Measurements from ENCODE around the gene JCAD. TPM values are rescaled to one million over a fixed set of nuclear protein-coding genes. Genes with fewer than 3 reads are reported as not detected.
A peak's percentile ranks its signal among the peaks of the same experiment; 100 is the strongest.
"Not testable (repeated sequence)": the region's sequence is repeated elsewhere in the genome, so short reads cannot be mapped to it uniquely, and the experiment has no call there.

The JCAD gene
- total RNA-seq, 1 experiment from 2014 or later: not detected

- in situ Hi-C loops (cut with HindIII; ENCODE audit: low sequenced_read_pairs): no loop called here
- DNase-seq (ENCODE audit: low spot score): no peak
Measured at GRCh38 chr10:30034433-30035137, 24.8 kb downstream of the JCAD start.

GRCh38 chr10:30032125-30032524 lies 27.3 kb downstream of the JCAD start:
- in situ Hi-C loops (cut with HindIII; ENCODE audit: low sequenced_read_pairs): no loop called here

GRCh38 chr10:30029872-30030256 lies 29.5 kb downstream of the JCAD start:
- in situ Hi-C loops (cut with HindIII; ENCODE audit: low sequenced_read_pairs): no loop called here
- no peak for DNase-seq (ENCODE audit: low spot score)

More at GRCh38 chr10:30032125-30032524, 27.3 kb downstream of the JCAD start:
- DNase-seq (ENCODE audit: low spot score): no peak

- in situ Hi-C loops (cut with HindIII; ENCODE audit: low sequenced_read_pairs): no loop called here
- no peak for DNase-seq (ENCODE audit: low spot score)
Measured at GRCh38 chr10:30029164-30029871, 30.1 kb downstream of the JCAD start.

GRCh38 chr10:30028738-30029030 lies 30.7 kb downstream of the JCAD start:
- in situ Hi-C loops (cut with HindIII; ENCODE audit: low sequenced_read_pairs): no loop called here
- no peak for DNase-seq (ENCODE audit: low spot score)

- DNase-seq (ENCODE audit: low spot score): no peak
- in situ Hi-C loops (cut with HindIII; ENCODE audit: low sequenced_read_pairs): no loop called here
Measured at GRCh38 chr10:30028006-30028737, 31.2 kb downstream of the JCAD start.

GRCh38 chr10:30027057-30028005 lies 32.1 kb downstream of the JCAD start:
- peak; percentile 6 for DNase-seq (ENCODE audit: low spot score)
- in situ Hi-C loops (cut with HindIII; ENCODE audit: low sequenced_read_pairs): no loop called here

- DNase-seq (ENCODE audit: low spot score): no peak
- in situ Hi-C loops (cut with HindIII; ENCODE audit: low sequenced_read_pairs): no loop called here
Measured at GRCh38 chr10:30026578-30026977, 32.8 kb downstream of the JCAD start.

- no peak for DNase-seq (ENCODE audit: low spot score)
- in situ Hi-C loops (cut with HindIII; ENCODE audit: low sequenced_read_pairs): no loop called here
Measured at GRCh38 chr10:30026080-30026479, 33.3 kb downstream of the JCAD start.

GRCh38 chr10:30025428-30025827 lies 34.0 kb downstream of the JCAD start:
- in situ Hi-C loops (cut with HindIII; ENCODE audit: low sequenced_read_pairs); DNase-seq (ENCODE audit: low spot score): not testable (repeated sequence)

- no peak for DNase-seq (ENCODE audit: low spot score)
- in situ Hi-C loops (cut with HindIII; ENCODE audit: low sequenced_read_pairs): no loop called here
Measured at GRCh38 chr10:30022590-30022989, 36.8 kb downstream of the JCAD start.

- in situ Hi-C loops (cut with HindIII; ENCODE audit: low sequenced_read_pairs): no loop called here
- no peak for DNase-seq (ENCODE audit: low spot score)
Measured at GRCh38 chr10:30019468-30019867, 39.9 kb downstream of the JCAD start.

GRCh38 chr10:30018496-30018895 lies 40.9 kb downstream of the JCAD start:
- no peak for DNase-seq (ENCODE audit: low spot score)
- in situ Hi-C loops (cut with HindIII; ENCODE audit: low sequenced_read_pairs): no loop called here

GRCh38 chr10:30017966-30018365 lies 41.4 kb downstream of the JCAD start:
- in situ Hi-C loops (cut with HindIII; ENCODE audit: low sequenced_read_pairs): no loop called here
- no peak for DNase-seq (ENCODE audit: low spot score)

GRCh38 chr10:30017556-30017955 lies 41.8 kb downstream of the JCAD start:
- in situ Hi-C loops (cut with HindIII; ENCODE audit: low sequenced_read_pairs): no loop called here
- DNase-seq (ENCODE audit: low spot score): no peak

- DNase-seq (ENCODE audit: low spot score): no peak
- in situ Hi-C loops (cut with HindIII; ENCODE audit: low sequenced_read_pairs): no loop called here
Measured at GRCh38 chr10:30014511-30014910, 44.9 kb downstream of the JCAD start.

GRCh38 chr10:30013757-30014156 lies 45.6 kb downstream of the JCAD start:
- in situ Hi-C loops (cut with HindIII; ENCODE audit: low sequenced_read_pairs): no loop called here
- peak; percentile 44 for DNase-seq (ENCODE audit: low spot score)

- in situ Hi-C loops (cut with HindIII; ENCODE audit: low sequenced_read_pairs): no loop called here
- DNase-seq (ENCODE audit: low spot score): no peak
Measured at GRCh38 chr10:30011956-30012647, 47.3 kb downstream of the JCAD start.

GRCh38 chr10:30011396-30011795 lies 48.0 kb downstream of the JCAD start:
- in situ Hi-C loops (cut with HindIII; ENCODE audit: low sequenced_read_pairs): no loop called here
- DNase-seq (ENCODE audit: low spot score): no peak

Data from G401 (cell line).